HFFc6 (cell line): ENCODE measurements around the gene ANGPTL1. TPM values are rescaled to one million over a fixed set of nuclear protein-coding genes. Genes with fewer than 3 reads are reported as not detected.
"Not testable (repeated sequence)": the region's sequence is repeated elsewhere in the genome, so short reads cannot be mapped to it uniquely, and the experiment has no call there.

Source experiments
- DNase-seq: peaks from one replicate; pipeline ENCODE4 v3.0.0-alpha.2; 2018
- H3K27ac Mint-ChIP-seq: 2 replicates; pipeline ENCODE4 v1.8.0; 2020; ENCODE audit warnings: mild to moderate bottlenecking, mixed read lengths
- H3K27me3 Mint-ChIP-seq: 2 replicates; pipeline ENCODE4 v1.8.0; 2021; ENCODE audit warnings: mild to moderate bottlenecking, moderate library complexity, mixed read lengths; ENCODE audit not compliant: insufficient read depth
- H3K36me3 Mint-ChIP-seq: 2 replicates; pipeline ENCODE4 v1.8.0; 2021; ENCODE audit warnings: low read depth, mixed read lengths
- H3K4me1 Mint-ChIP-seq: 2 replicates; pipeline ENCODE4 v1.8.0; 2020; ENCODE audit warnings: low read depth, mixed read lengths
- H3K4me3 Mint-ChIP-seq: 2 replicates; pipeline ENCODE4 v1.8.0; 2020; ENCODE audit warnings: mild to moderate bottlenecking, moderate library complexity, mixed read lengths
- H3K9me3 Mint-ChIP-seq: 2 replicates; pipeline ENCODE4 v1.8.0; 2020; ENCODE audit warnings: mild to moderate bottlenecking, mixed read lengths
- CTCF ChIP-seq: fragments of 200-600 bp; sonication (generic); IDR thresholded peaks from 2 replicates; pipeline ENCODE4 v1.5.0; 2021; ENCODE audit warnings: antibody characterized with exemption, mild to moderate bottlenecking
- total RNA-seq, 6 experiments: library from RNA; stranded (reverse); fragmentation: NEBNext Ultra II Directional; extraction: Animal tissue kit (Norgen Biotek cat#: 25700); gene quantifications; 2 replicates in 1 of 6; 3 replicates in 5 of 6; pipeline ENCODE4 v1.2.3, GENCODE V29; 2021

The ANGPTL1 gene
- total RNA-seq, 6 experiments from 2014 or later = not detected

GRCh38 chr1:178849918-178850317 is 21.0 kb downstream of the ANGPTL1 start:
- H3K27ac Mint-ChIP-seq = no peak overlapping the region
- H3K4me3 Mint-ChIP-seq = no peak overlapping the region
- no peaks in the 10 kb centered on the region for H3K27me3 Mint-ChIP-seq
- TF ChIP-seq CTCF = no peak
- no peaks in the 10 kb centered on the region for H3K9me3 Mint-ChIP-seq
- no peak for DNase-seq
- peaks cover 16% of the 10 kb centered on the region for H3K4me1 Mint-ChIP-seq
- no peaks in the 10 kb centered on the region for H3K36me3 Mint-ChIP-seq

- not testable (repeated sequence) for H3K27me3 Mint-ChIP-seq, H3K27ac Mint-ChIP-seq, H3K9me3 Mint-ChIP-seq, H3K4me3 Mint-ChIP-seq, DNase-seq, H3K36me3 Mint-ChIP-seq
- peaks cover 16% of the 10 kb centered on the region for H3K4me1 Mint-ChIP-seq
Observed at GRCh38 chr1:178847919-178848318, 23.0 kb downstream of the ANGPTL1 start.

GRCh38 chr1:178847396-178847849 is 23.5 kb downstream of the ANGPTL1 start:
- Mint-ChIP-seq H3K4me3 (no peak overlapping the region), H3K36me3 (no peaks in the 10 kb centered on the region), H3K27me3 (no peaks in the 10 kb centered on the region), H3K9me3 (no peaks in the 10 kb centered on the region), H3K27ac (peak overlapping the region; percentile 60), H3K4me1 (peaks cover 16% of the 10 kb centered on the region)
- TF ChIP-seq CTCF = no peak
- DNase-seq = peak; percentile 42

- Mint-ChIP-seq H3K4me3 (no peak overlapping the region), H3K27ac (no peak overlapping the region; the same call in 1 of the 2 replicates), H3K36me3 (no peaks in the 10 kb centered on the region), H3K9me3 (no peaks in the 10 kb centered on the region), H3K27me3 (no peaks in the 10 kb centered on the region), H3K4me1 (peaks cover 16% of the 10 kb centered on the region)
- no peak for TF ChIP-seq CTCF
- no peak for DNase-seq
Observed at GRCh38 chr1:178846306-178846705, 24.6 kb downstream of the ANGPTL1 start.

GRCh38 chr1:178844436-178844835 is 26.4 kb downstream of the ANGPTL1 start:
- Mint-ChIP-seq H3K36me3 (peaks cover 10% of the 10 kb centered on the region), H3K9me3 (no peaks in the 10 kb centered on the region; the same call in 1 of the 2 replicates), H3K27ac (no peak overlapping the region), H3K4me1 (peaks cover 16% of the 10 kb centered on the region), H3K27me3 (peaks cover 1% of the 10 kb centered on the region; the same call in 1 of the 2 replicates), H3K4me3 (no peak overlapping the region)
- no peak for DNase-seq
- no peak for TF ChIP-seq CTCF

GRCh38 chr1:178825167-178825566 is 45.7 kb downstream of the ANGPTL1 start:
- Mint-ChIP-seq H3K27me3 (no peaks in the 10 kb centered on the region; the same call in 1 of the 2 replicates), H3K4me3 (no peak overlapping the region), H3K36me3 (peaks cover 51% of the 10 kb centered on the region), H3K27ac (no peak overlapping the region), H3K4me1 (0 out of 2 replicates have a peak, but pooled peaks cover 2% of the 10 kb centered on the region), H3K9me3 (no peaks in the 10 kb centered on the region)
- TF ChIP-seq CTCF = no peak
- DNase-seq = no peak
